OCI-LY7 (cell line): ENCODE results near the gene OR6Q1. TPM values are rescaled to one million over a fixed set of nuclear protein-coding genes. Genes with fewer than 3 reads are reported as not detected.

Source experiments
- BruUV-seq: library from RNA; stranded (reverse); fragments of 400-500 nt; replicated peaks from 2 replicates; lab custom pipeline; 2021; lab: Mats Ljungman, UMichigan
- CTCF ChIA-PET: fragments of 300-600 bp; sonication (Branson Sonifier 250); formaldehyde crosslinking; loops from one replicate; lab custom pipeline; 2022; ENCODE audit warnings: antibody characterized with exemption; ENCODE audit not compliant: unreplicated experiment; lab: Charles Lee
- POLR2A ChIA-PET: fragments of 300-600 bp; sonication (Branson Sonifier 250); formaldehyde crosslinking; loops from one replicate; lab custom pipeline; 2022; ENCODE audit warnings: antibody characterized with exemption; lab: Charles Lee
- DNase-seq: peaks from one replicate; pipeline ENCODE4 v3.0.0-alpha.2; 2015; ENCODE audit warnings: low spot score
- H2AFZ ChIP-seq: fragments of 200-600 bp; sonication (generic), shearing (Covaris generic); 2 replicates; pipeline ENCODE4 v1.6.1; 2014; ENCODE audit warnings: mild to moderate bottlenecking, antibody characterized with exemption, low read length, moderate library complexity
- H3K27ac ChIP-seq: fragments of 200-600 bp; sonication (generic); 2 replicates; pipeline ENCODE4 v1.5.1; 2014; ENCODE audit warnings: mixed run types, low read depth, mild to moderate bottlenecking, moderate library complexity, low read length, inconsistent platforms; ENCODE audit not compliant: poor library complexity, severe bottlenecking
- H3K36me3 ChIP-seq: fragments of 200-600 bp; sonication (generic); 2 replicates; pipeline ENCODE4 v1.6.1; 2014; ENCODE audit warnings: mild to moderate bottlenecking, antibody characterized with exemption, low read length, moderate library complexity, mixed read lengths; ENCODE audit not compliant: insufficient read depth
- H3K4me1 ChIP-seq: fragments of 200-600 bp; sonication (generic); 2 replicates; pipeline ENCODE4 v1.5.1; 2014; ENCODE audit warnings: mild to moderate bottlenecking, low read length; ENCODE audit not compliant: insufficient read depth, poor library complexity, severe bottlenecking
- H3K4me2 ChIP-seq: fragments of 200-600 bp; sonication (generic); 2 replicates; pipeline ENCODE4 v1.6.1; 2014; ENCODE audit warnings: mild to moderate bottlenecking, low read length
- H3K4me3 ChIP-seq: fragments of 200-600 bp; sonication (generic); 2 replicates; pipeline ENCODE4 v1.5.1; 2014; ENCODE audit warnings: mild to moderate bottlenecking, low read depth, low read length; ENCODE audit not compliant: poor library complexity, severe bottlenecking
- H3K79me2 ChIP-seq: fragments of 200-600 bp; sonication (generic); 2 replicates; pipeline ENCODE4 v1.6.1; 2016; ENCODE audit warnings: low read depth, mild to moderate bottlenecking, low read length, moderate library complexity, mixed read lengths; ENCODE audit not compliant: insufficient read depth
- H3K9me2 ChIP-seq: fragments of 200-600 bp; sonication (generic); 2 replicates; pipeline ENCODE4 v1.6.1; 2016; ENCODE audit warnings: mild to moderate bottlenecking, low read length, mixed read lengths; ENCODE audit not compliant: insufficient read depth
- H3K9me3 ChIP-seq: fragments of 200-600 bp; sonication (generic); 2 replicates; pipeline ENCODE4 v1.6.1; 2014; ENCODE audit warnings: mild to moderate bottlenecking, mixed run types, low read length, mixed read lengths
- H4K20me1 ChIP-seq: fragments of 200-600 bp; sonication (generic); 2 replicates; pipeline ENCODE4 v1.6.1; 2014; ENCODE audit warnings: mild to moderate bottlenecking, antibody characterized with exemption, low read length, moderate library complexity, mixed read lengths; ENCODE audit not compliant: insufficient read depth
- EZH2phosphoT487 ChIP-seq: fragments of 200-600 bp; sonication (generic); IDR thresholded peaks from 2 replicates; pipeline ENCODE4 v1.6.1; 2018; ENCODE audit warnings: low read depth, borderline replicate concordance, mild to moderate bottlenecking, mixed run types, antibody characterized with exemption, low read length, moderate library complexity, mixed read lengths
- intact Hi-C: fragments of 100-400 bp; cut with micrococcal nuclease; formaldehyde crosslinking; loops from one replicate; pipeline ENCODE4 v1.10.0; 2022; ENCODE audit not compliant: unreplicated experiment
- small RNA-seq: library from RNA; depleted of rRNA; stranded (forward); fragments of <200 nt; gene quantifications from one replicate; pipeline ENCODE3, GENCODE V24; 2014
- total RNA-seq, 2 experiments: library from RNA; depleted of rRNA in 1 of 2; stranded (reverse); fragments of >200 nt in 1 of 2; shearing (Covaris generic) in 1 of 2; gene quantifications; 2 replicates each; pipeline ENCODE4 v1.2.3, GENCODE V29; 2014 to 2022
- TF ChIP-seq, protein P1 (sequence below): fragments of 200-600 bp; sonication (generic); conservative IDR thresholded peaks from 2 replicates; pipeline ENCODE4 v1.5.1; 2014; ENCODE audit warnings: mild to moderate bottlenecking, antibody characterized with exemption, low read length, moderate library complexity, mixed read lengths

OR6Q1 gene
- total RNA-seq, 2 experiments from 2014 or later: not detected

DNA sequence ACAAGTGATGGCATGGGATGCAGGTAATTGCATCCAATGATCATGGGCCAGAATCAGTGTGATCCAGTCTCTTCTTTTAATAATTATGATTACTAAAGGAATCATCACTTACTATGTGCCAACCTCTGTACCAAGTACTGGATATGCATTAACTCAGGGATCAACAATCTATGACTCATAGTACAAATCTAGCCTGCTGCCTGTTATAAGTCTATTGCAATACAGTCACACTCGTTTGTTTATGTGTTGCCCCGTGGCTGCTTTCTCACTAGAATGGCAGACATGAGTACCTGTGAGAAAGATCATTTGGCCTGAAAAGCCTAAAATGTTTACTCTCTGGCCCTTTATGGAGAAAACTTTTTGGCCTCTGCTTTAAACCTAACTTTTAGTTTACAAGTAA, 45.0 kb downstream of the OR6Q1 start:
- Histone ChIP-seq H3K9me3 (no peaks in the 10 kb centered on the region), H3K27ac (no peak overlapping the region), H3K79me2 (no peaks in the 10 kb centered on the region), H3K4me1 (no peaks in the 10 kb centered on the region), H4K20me1 (no peaks in the 10 kb centered on the region), H3K36me3 (no peaks in the 10 kb centered on the region), H3K9me2 (no peaks in the 10 kb centered on the region), H2AFZ (no peak overlapping the region), H3K4me3 (no peak overlapping the region), H3K4me2 (no peak overlapping the region)
- TF ChIP-seq EZH2phosphoT487: no peak
- TF ChIP-seq, protein P1, sequence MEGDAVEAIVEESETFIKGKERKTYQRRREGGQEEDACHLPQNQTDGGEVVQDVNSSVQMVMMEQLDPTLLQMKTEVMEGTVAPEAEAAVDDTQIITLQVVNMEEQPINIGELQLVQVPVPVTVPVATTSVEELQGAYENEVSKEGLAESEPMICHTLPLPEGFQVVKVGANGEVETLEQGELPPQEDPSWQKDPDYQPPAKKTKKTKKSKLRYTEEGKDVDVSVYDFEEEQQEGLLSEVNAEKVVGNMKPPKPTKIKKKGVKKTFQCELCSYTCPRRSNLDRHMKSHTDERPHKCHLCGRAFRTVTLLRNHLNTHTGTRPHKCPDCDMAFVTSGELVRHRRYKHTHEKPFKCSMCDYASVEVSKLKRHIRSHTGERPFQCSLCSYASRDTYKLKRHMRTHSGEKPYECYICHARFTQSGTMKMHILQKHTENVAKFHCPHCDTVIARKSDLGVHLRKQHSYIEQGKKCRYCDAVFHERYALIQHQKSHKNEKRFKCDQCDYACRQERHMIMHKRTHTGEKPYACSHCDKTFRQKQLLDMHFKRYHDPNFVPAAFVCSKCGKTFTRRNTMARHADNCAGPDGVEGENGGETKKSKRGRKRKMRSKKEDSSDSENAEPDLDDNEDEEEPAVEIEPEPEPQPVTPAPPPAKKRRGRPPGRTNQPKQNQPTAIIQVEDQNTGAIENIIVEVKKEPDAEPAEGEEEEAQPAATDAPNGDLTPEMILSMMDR: no peak
- ChIA-PET POLR2A (no interaction called here), CTCF (no interaction called here)
- DNase-seq: no peak
- intact Hi-C loops: no loop called here
- BruUV-seq: no TSS peak

Small RNA genes within 50 kb of the gene (small RNA-seq; reads per million reads assigned to genes)
- not detected for gene RNU6-899P

Other genes starting within 250 kb of the OR6Q1 start
- not detected in 2 replicates for gene OR9Q1, start 7.1 kb upstream of the OR6Q1 start, total RNA-seq (2014; rRNA removed; shearing (Covaris generic))
- gene OR9Q1, start 7.1 kb upstream of the OR6Q1 start, total RNA-seq (2022): not detected in 2 replicates
- not detected in 2 replicates for gene OR9I1, start 94.6 kb downstream of the OR6Q1 start, total RNA-seq (2014; rRNA removed; shearing (Covaris generic))
- not detected in 2 replicates for gene OR9I1, start 94.6 kb downstream of the OR6Q1 start, total RNA-seq (2022)
- not detected in 2 replicates for gene OR9Q2, start 158.1 kb downstream of the OR6Q1 start, total RNA-seq (2014; rRNA removed; shearing (Covaris generic))
- gene OR9Q2, start 158.1 kb downstream of the OR6Q1 start, total RNA-seq (2022): not detected in 2 replicates
- not detected in 2 replicates for gene OR1S2, start 173.2 kb downstream of the OR6Q1 start, total RNA-seq (2014; rRNA removed; shearing (Covaris generic))
- not detected in 2 replicates for gene OR1S2, start 173.2 kb downstream of the OR6Q1 start, total RNA-seq (2022)
- not detected in 2 replicates for gene OR1S1, start 181.8 kb downstream of the OR6Q1 start, total RNA-seq (2014; rRNA removed; shearing (Covaris generic))
- gene OR1S1, start 181.8 kb downstream of the OR6Q1 start, total RNA-seq (2022): not detected in 2 replicates
- gene OR10Q1, start 198.0 kb downstream of the OR6Q1 start, total RNA-seq (2014; rRNA removed; shearing (Covaris generic)): not detected in 2 replicates
- gene OR10Q1, start 198.0 kb downstream of the OR6Q1 start, total RNA-seq (2022): not detected in 2 replicates
- not detected in 2 replicates for gene OR10W1, start 237.3 kb downstream of the OR6Q1 start, total RNA-seq (2014; rRNA removed; shearing (Covaris generic))
- not detected in 2 replicates for gene OR10W1, start 237.3 kb downstream of the OR6Q1 start, total RNA-seq (2022)